ENCODE results near the gene TUBG1.

TUBG1 gene

DNA sequence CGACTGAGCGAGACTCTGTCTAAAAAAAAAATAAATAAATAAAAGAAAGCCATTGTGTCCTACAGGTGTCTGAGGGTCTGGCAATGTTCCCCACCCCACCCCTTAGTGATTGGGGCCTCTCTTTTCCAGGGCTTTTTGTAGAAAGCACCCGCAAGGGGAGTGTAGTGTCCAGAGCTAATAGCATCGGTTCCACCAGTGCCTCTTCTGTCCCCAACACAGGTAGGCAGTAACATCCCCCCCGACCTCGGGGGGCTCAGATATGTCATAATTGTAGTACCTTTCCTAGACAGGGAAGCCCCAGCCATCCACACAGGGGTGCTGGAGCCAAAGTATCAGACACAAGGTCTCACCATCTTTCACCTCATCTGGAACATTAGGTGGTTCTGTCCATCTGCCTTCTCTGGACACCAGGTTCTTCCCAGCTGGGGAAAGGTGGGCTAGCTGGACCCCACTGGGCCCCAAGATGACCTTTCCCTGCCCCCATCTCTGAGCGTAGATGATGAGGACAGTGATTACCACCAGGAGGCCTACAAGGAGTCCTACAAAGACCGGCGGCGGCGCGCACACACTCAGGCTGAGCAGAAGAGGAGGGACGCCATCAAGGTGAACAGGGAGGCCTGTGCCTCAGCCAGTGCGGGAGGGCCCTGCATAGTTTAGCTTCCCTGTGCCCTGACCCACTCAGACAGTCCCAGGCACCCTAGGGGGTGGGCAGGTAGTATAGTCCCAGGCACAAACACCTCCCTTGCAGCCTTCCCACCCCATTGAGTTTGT lies 41.0 kb upstream of the TUBG1 start:
- TF ChIP-seq, protein P1, sequence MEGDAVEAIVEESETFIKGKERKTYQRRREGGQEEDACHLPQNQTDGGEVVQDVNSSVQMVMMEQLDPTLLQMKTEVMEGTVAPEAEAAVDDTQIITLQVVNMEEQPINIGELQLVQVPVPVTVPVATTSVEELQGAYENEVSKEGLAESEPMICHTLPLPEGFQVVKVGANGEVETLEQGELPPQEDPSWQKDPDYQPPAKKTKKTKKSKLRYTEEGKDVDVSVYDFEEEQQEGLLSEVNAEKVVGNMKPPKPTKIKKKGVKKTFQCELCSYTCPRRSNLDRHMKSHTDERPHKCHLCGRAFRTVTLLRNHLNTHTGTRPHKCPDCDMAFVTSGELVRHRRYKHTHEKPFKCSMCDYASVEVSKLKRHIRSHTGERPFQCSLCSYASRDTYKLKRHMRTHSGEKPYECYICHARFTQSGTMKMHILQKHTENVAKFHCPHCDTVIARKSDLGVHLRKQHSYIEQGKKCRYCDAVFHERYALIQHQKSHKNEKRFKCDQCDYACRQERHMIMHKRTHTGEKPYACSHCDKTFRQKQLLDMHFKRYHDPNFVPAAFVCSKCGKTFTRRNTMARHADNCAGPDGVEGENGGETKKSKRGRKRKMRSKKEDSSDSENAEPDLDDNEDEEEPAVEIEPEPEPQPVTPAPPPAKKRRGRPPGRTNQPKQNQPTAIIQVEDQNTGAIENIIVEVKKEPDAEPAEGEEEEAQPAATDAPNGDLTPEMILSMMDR (IDR thresholded peaks at IDR 0.05; ENCODE audit: extremely low read depth, insufficient read depth, missing control alignments) = no peak
- no peak for DNase-seq (ENCODE audit: low spot score)
- in situ Hi-C loops (cut with MboI; ENCODE audit: low pct_unique_long_range_greater_than_20kb, low sequenced_read_pairs, unreplicated experiment) = loop anchor here (25.0 kb wide), 1 partner anchor 369 kb away; no protein-coding TSS in a partner anchor

DNA sequence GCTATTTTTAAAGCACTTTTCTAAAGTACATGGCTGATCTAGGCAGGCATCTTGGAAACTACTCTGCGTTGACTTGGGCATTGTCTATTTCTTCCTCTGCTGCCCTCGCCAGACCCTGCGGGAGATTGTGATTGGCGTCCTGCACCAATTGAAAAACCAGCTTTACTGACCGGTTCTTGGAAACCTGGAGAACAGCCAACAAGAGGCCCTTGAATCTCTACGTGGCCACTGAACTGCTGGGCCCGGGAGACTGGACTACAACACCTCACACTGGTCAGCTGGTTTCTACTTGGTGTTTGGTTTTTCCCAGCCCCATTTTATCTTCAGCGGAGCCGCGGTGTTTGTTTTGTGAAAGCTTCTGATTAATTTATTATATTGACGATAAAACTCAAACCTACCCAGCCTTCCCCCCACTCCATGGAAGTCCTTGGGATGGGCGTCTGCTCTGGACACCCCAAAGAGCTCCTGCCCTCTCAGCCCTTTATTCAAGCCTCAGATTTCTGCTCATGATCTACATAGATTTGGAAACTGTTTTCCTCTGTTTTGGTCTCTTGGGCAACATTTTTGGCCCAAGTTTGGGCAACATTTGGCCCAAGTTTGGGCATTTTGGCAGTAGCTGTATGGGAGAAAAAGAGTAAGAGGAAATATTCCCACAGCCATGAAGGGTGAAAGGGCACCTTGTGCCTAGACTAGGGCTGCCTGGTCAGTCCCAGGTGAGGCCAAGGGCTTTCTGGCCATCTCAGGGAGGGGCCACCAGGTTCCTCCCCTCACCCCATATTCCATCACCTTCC lies 37.9 kb upstream of the TUBG1 start:
- DNase-seq (ENCODE audit: low spot score) = no peak
- in situ Hi-C loops (cut with MboI; ENCODE audit: low pct_unique_long_range_greater_than_20kb, low sequenced_read_pairs, unreplicated experiment) = loop anchor here (10.0 to 25.0 kb wide), 3 partner anchors 113 to 366 kb away; partner anchors contain the start of genes CCR10, CNTNAP1 and RAMP2
- TF ChIP-seq, protein P1 (IDR thresholded peaks at IDR 0.05; ENCODE audit: extremely low read depth, insufficient read depth, missing control alignments) = no peak

DNA sequence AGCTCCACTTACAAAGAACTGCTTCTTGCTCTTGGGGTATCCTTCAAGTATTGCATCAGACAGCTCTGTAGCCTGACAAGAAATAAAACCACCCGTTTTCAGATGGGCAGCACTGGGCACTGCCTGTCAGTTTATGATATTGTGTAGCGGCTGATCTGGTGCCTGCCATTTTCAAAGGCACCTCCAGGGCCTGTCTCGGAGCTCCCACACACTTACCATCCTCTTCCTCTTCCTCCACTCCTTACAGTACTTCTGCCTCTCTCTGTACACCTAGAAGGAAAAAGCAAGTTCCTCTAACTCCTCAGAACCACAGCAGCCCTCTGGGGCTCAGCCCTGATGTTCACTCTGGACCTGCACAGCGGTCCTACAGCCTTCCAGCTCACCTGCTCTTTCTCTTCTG lies 36.4 kb upstream of the TUBG1 start:
- in situ Hi-C loops (cut with MboI; ENCODE audit: low pct_unique_long_range_greater_than_20kb, low sequenced_read_pairs, unreplicated experiment) = loop anchor here (10.0 to 25.0 kb wide), 3 partner anchors 112 to 364 kb away; partner anchors contain the start of genes CCR10, CNTNAP1 and RAMP2
- TF ChIP-seq, protein P1 (IDR thresholded peaks at IDR 0.05; ENCODE audit: extremely low read depth, insufficient read depth, missing control alignments) = no peak
- no peak for DNase-seq (ENCODE audit: low spot score)

DNA sequence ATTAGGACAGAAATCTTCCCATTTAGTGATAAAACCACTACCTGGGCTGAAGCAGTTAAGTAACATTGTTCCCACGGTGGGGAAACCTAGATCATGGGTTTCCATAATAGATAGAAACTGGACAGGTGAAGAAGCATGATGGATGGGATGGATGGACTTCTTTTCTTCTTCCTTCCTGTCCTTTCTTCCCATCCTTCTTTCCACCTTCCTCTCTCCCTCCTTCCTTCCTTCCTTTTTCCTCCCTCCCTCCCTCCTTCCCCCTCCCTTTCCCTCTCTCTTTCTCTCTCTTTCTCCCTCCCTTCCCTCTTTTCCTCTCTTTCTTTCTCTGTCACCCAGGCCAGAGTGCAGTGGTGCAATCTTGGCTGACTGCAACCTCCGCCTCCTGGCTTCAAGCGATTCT lies 35.0 kb upstream of the TUBG1 start:
- in situ Hi-C loops (cut with MboI; ENCODE audit: low pct_unique_long_range_greater_than_20kb, low sequenced_read_pairs, unreplicated experiment) = loop anchor here (10.0 to 25.0 kb wide), 3 partner anchors 110 to 363 kb away; partner anchors contain the start of genes CCR10, CNTNAP1 and RAMP2
- DNase-seq (ENCODE audit: low spot score) = no peak
- TF ChIP-seq, protein P1 (IDR thresholded peaks at IDR 0.05; ENCODE audit: extremely low read depth, insufficient read depth, missing control alignments) = no peak

DNA sequence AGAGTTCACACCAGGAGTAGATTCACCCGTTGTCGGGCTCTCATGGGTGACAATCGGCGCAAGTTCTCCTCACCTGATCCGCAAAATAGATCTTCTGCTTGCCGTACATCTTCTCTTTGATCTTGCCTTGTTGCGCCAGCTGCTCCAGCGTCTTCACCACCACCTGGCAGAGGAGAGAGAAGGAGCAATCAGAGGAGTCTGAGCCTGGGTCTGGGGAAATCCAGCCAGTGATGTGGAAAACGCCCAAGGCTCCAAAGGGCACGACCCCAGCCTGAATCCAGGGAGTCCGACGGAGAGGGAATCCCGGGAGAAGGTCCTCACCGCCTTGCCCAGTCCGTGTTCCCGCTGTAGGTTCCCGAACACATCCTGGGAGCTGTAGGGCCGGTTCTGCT lies 32.3 kb upstream of the TUBG1 start:
- in situ Hi-C loops (cut with MboI; ENCODE audit: low pct_unique_long_range_greater_than_20kb, low sequenced_read_pairs, unreplicated experiment) = loop anchor here (10.0 kb wide), 2 partner anchors 108 to 188 kb away; partner anchors contain the start of genes CCR10, CNTNAP1 and RAMP2
- DNase-seq (ENCODE audit: low spot score) = no peak
- TF ChIP-seq, protein P1 (IDR thresholded peaks at IDR 0.05; ENCODE audit: extremely low read depth, insufficient read depth, missing control alignments) = no peak

DNA sequence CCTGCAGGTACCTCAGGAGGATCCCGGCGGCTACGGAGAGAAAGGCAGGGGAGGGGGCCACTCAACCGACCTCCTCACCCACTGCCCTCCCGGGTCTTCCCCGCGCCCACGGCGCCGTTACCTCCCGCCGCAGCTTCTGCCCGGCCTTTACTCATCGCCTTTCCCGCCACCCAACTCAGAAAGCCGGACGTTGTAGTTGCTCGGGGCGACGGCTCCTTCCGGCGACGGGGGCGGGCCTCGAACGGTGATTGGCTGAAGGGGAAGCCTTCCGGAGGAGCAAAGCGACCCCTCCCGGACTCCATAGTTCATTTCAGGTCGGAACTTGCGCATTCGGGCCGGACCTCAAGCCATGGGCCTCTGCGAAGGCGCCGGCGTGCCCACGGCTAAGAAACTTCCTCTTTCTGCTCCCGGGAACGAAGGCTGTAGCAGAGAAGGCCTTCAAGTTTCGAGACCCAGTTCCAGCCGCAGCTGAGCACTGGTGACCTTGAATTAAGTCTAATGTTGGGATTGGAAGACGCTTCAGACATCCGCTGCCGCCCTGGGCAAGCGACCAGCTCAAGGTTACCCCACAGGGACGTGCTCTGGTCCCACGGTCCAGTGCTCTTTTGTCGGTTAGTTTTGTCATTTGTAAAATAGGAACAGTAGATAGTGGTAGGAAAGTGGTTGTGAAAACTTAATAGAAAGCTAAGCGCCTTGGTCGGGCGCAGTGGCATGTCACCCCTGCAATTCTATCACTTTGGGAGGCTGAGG lies 31.8 kb upstream of the TUBG1 start, which contains the start of gene PSMC3IP:
Gene PSMC3IP (minus strand): TSS at position 198 of the 750 bp plus-strand sequence. CDS start 43 bp downstream, at position 155.
- peak; percentile 95 for DNase-seq (ENCODE audit: low spot score)
- in situ Hi-C loops (cut with MboI; ENCODE audit: low pct_unique_long_range_greater_than_20kb, low sequenced_read_pairs, unreplicated experiment) = loop anchor here (10.0 kb wide), 2 partner anchors 107 to 187 kb away; partner anchors contain the start of genes CCR10, CNTNAP1 and RAMP2
- TF ChIP-seq, protein P1 (IDR thresholded peaks at IDR 0.05; ENCODE audit: extremely low read depth, insufficient read depth, missing control alignments) = peak; percentile 47
